GM18511 (cell line): ENCODE measurements around the gene PANX2.
"Not testable (repeated sequence)": the region's sequence is repeated elsewhere in the genome, so short reads cannot be mapped to it uniquely, and the experiment has no call there.

ENCODE experiments used
- ATAC-seq: cut with Tn5 transposase; IDR thresholded peaks from one replicate; pipeline ENCODE4 v1.9.1; 2021; ENCODE audit warnings: mild to moderate bottlenecking, moderate library complexity; ENCODE audit not compliant: unreplicated experiment

The PANX2 gene, protein sequence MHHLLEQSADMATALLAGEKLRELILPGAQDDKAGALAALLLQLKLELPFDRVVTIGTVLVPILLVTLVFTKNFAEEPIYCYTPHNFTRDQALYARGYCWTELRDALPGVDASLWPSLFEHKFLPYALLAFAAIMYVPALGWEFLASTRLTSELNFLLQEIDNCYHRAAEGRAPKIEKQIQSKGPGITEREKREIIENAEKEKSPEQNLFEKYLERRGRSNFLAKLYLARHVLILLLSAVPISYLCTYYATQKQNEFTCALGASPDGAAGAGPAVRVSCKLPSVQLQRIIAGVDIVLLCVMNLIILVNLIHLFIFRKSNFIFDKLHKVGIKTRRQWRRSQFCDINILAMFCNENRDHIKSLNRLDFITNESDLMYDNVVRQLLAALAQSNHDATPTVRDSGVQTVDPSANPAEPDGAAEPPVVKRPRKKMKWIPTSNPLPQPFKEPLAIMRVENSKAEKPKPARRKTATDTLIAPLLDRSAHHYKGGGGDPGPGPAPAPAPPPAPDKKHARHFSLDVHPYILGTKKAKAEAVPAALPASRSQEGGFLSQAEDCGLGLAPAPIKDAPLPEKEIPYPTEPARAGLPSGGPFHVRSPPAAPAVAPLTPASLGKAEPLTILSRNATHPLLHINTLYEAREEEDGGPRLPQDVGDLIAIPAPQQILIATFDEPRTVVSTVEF

DNA sequence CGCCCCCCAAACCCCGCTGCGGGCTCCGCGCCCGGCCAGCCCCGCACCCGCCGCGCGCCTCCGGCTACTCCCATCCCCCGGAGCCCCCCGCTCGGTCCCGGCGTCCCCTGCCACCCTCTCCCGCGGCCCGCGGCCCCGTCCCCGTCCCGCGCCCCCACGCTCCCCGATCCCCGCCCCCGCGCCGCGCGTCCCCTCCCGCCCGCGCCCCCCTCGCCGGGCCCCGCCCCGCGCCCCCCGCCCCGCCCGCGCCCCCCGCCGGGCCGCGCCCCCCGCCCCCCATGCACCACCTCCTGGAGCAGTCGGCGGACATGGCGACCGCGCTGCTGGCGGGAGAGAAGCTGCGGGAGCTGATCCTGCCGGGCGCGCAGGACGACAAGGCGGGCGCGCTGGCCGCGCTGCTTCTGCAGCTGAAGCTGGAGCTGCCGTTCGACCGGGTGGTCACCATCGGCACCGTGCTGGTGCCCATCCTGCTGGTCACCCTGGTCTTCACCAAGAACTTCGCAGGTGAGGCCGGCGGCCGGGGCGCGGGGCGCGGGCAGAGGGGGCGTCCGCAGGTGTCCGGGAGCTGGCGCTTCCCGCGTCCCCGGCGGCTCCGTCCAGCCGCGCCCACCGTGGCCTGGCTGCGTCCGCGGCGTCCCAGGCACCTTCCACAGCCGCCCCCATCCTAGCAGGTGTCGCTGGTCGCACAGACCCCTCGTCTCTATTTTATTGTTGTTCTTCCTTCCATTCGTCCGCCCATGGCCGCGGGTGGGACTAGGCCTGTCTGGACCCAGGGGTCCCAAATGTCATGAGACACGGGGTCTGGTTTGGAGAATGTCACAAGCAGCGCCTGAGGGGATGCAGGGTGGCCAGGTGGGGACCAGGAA is at the start of gene PANX2:
PANX2 (plus strand) TSS at position 279 of the 866 bp plus-strand sequence; CDS start at position 279, 0 bp downstream.
- ATAC-seq: no peak

GRCh38 chr22:50121202-50121740 is 49.3 kb upstream of the PANX2 start:
- ATAC-seq: no peak

GRCh38 chr22:50123119-50123518 is 47.4 kb upstream of the PANX2 start:
- ATAC-seq: no peak

DNA sequence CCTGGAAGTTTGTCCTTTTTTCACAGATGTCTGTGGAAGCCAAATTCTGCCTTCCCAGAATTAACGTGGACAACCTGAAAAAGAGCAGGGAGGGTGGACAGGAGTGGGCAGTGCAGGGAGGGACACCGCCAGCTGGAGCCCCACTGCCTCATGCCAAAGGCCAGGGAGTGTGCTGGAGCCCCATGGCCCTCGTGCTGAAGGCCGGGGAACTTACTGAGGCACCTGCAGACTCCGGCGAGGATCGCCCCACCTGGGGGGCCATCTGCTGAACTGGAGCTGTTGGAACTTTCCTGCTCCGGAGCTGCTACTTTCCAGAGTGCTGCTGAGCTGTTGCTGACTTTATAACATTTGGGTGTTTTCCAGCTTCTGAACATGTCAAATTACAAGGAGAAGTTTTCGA is 45.5 kb upstream of the PANX2 start:
- no peak for ATAC-seq

GRCh38 chr22:50129121-50129736 is 41.3 kb upstream of the PANX2 start:
- no peak for ATAC-seq

DNA sequence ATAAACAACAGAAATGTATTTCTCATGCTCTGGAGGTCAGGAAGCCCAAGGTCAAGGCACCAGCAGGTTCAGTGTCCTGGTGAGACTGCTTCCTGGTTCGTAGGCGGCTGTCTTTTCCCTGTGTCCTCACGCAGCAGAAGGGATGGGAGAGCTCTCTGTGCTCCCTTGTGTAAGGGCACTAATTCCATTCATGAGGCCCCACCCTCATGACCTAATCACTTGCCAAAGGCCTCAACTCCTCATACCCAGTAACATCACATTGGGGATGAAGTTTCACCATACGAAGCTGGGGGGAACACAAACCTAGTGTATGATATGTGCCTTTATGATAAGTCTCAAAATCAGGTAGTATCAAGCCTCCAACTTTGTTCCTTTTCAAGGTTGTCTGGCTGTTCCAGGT is 38.6 kb upstream of the PANX2 start:
- no peak for ATAC-seq

DNA sequence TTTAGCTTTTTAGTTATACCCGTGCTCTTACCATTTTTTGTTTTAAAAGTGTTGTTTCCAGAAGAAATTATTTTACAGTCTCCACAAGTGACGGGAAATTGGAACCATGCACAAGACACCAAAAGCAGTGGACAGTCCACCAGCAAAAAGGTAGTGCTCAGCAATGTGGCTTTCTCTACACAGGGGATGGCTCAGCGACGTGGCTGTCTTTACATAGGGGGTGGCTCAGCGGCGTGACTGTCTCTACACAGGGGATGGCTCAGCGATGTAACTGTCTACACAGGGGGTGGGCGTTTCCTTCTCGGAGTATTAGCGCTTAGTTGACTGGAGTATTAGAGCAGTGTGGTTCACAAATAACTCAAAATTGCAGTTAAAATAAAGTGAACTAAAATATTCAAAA is 36.0 kb upstream of the PANX2 start:
- no peak for ATAC-seq

DNA sequence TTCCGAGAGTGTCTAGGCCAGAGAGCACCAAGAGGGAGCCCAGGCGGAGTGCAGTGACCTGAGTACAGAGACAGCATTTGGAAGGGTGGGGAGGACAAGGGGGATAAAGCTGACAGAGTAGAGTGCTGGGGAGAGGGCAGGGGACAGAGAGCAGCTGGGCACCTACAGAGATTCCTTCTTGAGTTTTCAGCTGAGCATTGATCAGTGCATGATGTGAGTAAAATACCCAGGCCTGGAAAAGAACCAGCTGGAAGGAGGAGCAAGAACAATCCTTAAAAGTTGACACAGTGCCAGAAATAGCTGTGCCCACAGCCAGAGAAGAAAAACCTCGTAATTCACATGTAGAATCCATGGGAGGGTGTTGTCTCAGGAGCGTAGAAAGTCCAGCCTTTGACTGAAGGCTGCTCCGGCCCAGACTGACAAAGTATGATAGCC is 33.9 kb upstream of the PANX2 start:
- ATAC-seq: no peak

GRCh38 chr22:50137277-50137676 is 33.3 kb upstream of the PANX2 start:
- not testable (repeated sequence) for ATAC-seq

GRCh38 chr22:50138041-50138440 is 32.5 kb upstream of the PANX2 start:
- ATAC-seq: no peak

DNA sequence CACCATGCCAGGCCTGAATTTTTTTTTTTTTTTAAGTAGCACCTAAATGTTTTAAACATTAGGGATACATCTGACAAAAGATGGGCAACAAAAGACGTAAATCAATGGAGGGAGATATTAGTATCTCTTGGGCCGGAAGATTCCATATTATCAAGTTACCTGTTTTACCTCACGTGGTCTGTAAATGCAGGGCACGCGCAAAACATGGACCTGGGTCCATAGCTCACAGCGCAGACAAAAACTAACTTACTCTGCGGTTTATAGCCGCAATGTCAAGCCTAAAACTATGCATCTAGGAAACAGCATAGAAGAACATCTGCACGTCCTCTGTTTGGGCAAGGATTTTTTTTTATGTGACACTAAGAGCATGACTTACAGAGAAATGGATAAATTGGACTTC is 31.5 kb upstream of the PANX2 start:
- no peak for ATAC-seq

DNA sequence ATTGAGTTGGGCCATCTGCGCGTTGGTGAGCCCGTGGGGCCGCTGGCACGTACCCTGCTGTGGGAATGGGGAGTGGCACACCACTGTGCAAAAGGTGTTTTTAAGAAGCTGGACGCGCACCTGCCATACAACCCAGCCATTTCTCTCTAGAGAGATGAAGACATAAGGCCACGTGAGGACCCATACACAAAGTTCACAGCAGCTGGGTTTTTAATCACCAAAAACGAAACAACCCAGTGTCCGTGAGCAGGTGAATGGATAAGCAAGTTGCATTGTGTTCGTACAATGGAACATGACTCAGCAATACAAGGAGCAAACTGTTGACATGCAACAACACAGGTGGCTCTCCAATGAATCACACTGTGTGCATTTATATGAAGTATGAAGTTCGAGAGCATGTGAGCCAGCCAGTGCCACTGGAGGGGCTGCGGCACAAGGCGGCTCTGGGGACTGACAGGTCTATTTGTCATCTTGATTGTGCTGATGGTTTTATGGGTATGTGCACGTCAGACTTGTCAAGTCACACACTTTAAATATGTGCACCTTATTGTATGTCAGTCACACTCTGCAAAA is 30.6 kb upstream of the PANX2 start:
- ATAC-seq: no peak

- no peak for ATAC-seq
Measured at GRCh38 chr22:50140615-50141014, 29.9 kb upstream of the PANX2 start.

DNA sequence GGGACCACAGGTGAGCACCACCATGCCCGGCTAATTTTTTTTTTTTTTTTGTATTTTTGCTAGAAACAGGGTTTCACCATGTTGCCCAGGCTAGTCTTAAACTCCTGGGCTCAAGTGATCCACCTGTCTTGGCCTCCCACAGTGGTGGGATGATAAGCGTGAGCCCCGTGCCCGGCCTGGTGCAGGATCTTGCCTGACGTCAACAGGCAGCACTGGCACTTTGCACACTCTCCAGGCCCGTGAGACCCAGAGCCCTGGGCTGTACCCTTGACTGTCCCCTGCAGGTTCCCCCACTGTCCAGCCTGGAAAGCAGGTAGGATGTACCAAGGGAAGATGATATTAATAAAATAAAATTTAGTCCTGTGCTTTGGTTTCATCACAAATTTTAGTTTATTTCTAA is 29.1 kb upstream of the PANX2 start:
- ATAC-seq: no peak

- no peak for ATAC-seq
Measured at GRCh38 chr22:50141891-50142363, 28.6 kb upstream of the PANX2 start.

DNA sequence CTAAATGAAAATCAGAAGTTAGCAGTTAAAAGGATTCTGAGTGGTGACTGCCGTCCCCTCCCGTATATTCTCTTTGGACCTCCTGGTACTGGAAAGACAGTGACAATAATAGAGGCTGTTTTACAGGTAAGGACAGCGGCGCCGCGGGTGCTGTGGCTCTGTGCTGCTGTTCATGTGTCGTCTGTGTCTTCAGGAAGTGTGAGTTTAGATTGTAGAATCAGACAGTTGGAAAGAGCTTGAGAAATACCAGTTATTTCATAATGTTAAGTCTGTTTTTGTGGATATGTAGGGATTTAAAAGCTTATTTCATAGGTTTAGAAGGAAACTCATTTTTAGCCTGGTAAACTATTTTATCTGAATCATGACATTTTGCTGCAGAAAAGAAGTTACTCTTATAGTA is 27.4 kb upstream of the PANX2 start:
- ATAC-seq: no peak

DNA sequence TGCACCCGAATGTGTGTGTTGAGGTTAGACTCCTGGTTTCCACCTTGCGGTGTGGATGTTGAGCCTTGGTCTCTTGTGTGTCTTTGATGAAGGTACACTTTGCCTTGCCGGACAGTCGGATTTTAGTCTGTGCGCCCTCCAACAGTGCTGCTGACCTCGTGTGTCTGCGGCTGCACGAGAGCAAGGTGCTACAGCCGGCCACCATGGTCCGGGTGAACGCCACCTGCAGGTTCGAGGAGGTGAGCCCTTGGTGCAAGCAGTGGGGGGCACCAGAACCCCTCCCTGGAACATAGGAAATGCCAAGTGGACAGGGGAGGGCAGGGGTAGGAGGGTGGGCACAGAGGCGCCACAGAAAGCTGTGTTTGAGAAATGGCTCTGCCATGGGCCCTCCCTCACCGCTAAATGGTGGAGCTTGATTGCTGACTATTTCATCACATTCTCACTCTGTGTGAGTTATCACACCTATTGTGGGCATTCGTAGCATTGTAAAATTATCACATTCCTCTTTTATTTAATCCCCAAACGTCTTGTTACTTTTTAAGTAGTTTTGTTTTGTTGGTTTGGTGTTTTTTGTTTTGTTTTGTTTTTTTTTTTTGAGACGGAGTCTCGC is 26.4 kb upstream of the PANX2 start:
- no peak for ATAC-seq

DNA sequence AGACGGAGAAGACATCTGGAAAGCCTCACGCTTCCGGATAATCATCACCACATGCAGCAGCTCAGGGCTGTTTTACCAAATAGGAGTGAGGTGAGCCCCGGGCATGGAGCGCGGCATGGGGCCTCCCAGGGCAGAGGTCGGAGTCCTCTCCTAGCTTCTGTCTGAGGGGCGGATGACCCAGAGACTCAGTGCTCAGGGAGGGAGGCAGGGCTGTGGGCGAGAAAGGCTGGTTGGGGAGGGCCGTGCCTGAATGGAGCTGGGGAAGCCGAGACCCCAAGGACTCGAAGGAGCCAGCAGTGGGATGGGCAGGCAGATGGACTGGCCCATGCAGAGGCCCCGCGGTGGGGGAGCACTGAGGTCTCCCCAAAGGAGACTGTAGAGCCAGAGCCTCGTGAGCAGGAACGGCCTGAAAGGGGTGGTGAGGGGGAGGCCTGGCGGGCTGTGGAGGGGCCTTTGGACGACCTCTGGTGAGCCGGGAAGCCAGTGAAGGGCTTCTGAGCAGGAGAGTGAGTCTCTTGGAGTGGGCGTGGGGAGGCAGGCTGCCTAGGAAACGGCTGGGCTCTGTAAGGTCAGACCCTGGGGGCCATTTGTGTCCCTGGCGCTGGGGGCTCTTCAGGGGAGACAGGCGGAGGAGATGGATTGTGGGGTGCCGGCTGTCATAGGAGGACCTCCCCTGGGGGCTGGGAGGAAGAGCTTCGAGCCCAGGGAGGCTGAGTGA is 24.7 kb upstream of the PANX2 start:
- ATAC-seq: no peak
